ENCODE data around the gene METTL8.
"Not testable (repeated sequence)": the region's sequence is repeated elsewhere in the genome, so short reads cannot be mapped to it uniquely, and the experiment has no call there.

Gene METTL8

GRCh38 chr2:171345971-171346722 is 87.6 kb downstream of the METTL8 start:
- no peak for DNase-seq (ENCODE audit: low spot score)

GRCh38 chr2:171344182-171344581 is 89.6 kb downstream of the METTL8 start:
- DNase-seq (ENCODE audit: low spot score): no peak

DNA sequence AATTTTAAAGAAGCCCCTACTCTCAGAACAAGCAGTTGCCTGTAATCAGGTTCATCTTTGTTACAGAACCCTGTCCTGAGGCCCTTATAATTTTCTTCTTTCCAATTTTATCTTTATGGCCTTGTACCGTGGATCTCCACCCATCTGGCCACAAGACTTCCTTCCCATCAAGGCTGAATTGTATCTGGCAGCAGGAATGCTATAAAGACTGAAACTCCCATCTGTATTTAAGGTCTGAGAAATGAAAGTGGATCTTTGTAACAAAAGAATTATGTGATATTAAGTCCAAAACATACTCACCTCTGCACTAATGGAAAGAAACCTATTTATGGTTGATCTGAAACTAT is 91.8 kb downstream of the METTL8 start:
- no peak for DNase-seq (ENCODE audit: low spot score)

- DNase-seq (ENCODE audit: low spot score): no peak
Measured at GRCh38 chr2:171341394-171342066, 92.3 kb downstream of the METTL8 start.

- DNase-seq (ENCODE audit: low spot score): no peak
Measured at GRCh38 chr2:171334946-171335345, 98.8 kb downstream of the METTL8 start.

DNA sequence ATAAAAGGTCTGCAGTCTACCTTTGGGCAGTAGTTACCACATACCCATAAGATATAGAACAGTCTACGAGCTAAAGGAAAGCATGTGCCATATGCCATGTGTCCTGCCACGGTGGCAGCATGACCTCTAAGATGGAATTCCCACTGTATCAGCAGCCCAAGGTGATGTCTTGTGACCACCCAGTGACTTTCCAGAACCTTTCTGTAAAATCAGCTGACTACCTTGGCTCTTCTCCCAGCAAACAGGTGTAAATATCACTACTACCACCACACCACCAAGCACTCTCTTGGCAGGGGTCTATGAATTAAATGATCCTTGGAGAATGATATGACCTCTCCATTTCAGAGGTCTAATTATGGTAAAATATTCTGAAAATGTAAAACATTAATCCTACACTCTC is 99.6 kb downstream of the METTL8 start:
- DNase-seq (ENCODE audit: low spot score): no peak

DNA sequence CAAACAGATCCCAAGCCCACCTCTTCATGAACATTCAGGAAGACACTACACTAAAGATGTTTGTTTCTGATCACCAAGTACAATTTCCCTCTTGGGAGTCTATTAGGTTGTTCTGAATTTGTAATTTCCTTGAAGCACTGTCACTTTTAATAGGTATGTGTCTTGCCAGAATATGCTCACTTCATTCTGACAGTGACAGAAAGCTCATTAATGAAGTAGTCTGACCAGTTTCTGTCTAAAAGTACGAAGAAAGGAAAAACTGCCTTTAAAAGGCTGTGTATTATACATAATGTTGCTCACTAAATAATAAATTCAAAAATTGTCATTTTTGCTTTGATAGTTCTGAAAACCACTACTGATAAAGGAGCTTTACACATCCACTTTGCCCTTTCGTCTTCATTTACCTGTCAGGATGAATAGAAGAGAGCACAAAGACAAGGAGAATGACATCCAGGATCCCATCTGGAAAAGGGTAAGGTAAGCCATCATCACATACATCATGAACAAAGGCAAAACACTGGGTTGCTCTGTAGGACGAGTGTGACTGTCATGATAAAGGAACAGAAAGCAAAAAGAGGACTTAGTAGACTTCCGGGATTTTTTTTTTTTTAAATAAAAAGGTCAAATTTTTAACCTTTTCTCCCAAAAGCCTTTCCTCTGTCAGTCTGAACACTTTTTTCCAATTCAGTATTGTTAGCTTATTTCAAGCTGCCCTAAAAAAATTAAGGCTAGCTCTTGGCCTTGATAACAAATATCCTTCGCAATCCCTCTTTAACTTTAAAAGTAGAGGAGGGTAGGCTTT is 103.4 kb downstream of the METTL8 start:
- DNase-seq (ENCODE audit: low spot score): no peak

DNA sequence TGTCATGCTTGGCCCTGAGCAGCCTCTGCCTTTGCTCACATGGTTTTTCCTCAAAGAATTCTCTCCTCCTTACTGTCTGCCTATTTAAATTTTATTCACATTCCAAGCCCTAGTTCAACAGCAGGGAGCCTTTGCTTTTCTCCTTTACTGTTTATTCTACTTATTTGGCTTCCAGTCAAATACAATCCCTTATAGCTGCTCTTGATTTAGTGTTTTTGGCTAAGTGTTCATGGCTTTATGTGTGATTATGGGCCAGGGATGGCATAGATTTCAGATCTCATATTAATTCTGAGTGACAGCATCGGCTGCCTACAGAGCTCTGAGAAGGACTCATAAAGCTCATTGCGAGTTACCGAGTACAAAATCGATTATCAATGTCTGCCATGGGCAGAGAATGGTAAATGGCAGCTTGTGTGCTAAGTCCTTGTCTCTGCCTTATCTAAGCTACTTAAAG is 106.7 kb downstream of the METTL8 start:
- no peak for DNase-seq (ENCODE audit: low spot score)

DNA sequence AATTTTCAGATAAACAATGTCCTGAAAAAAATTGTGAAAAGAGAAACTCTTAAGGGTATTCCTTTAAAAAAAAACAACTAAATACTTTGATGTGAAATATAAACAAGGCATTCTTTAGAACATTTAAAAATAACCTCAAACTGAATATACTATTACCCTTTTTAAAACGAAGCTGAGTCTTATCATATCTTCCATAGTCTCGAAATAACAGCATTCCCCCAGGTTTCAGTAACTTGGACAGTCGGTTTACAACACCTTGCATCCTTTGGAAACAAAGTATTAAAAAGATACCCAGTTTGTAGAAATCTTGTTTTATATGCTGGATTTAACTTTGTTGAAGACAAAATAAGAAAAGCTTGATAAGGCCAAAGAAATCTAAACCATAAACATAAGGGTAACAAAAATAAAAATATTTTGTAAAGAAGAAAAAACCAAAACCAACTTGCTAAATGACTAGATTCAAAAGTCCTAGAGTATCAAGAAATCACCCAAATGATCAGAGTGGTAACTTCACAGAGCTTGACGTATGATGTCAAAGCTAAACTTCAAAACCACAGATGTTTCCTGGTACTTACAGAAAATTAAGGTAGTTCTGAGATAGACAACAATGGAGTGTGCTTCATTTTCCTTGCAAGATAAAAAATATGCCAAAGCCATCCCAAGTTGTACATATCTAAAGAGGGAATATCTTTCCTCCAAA is 107.8 kb downstream of the METTL8 start:
- DNase-seq (ENCODE audit: low spot score): no peak

- no peak for DNase-seq (ENCODE audit: low spot score)
Measured at GRCh38 chr2:171323971-171324528, 109.7 kb downstream of the METTL8 start.

DNA sequence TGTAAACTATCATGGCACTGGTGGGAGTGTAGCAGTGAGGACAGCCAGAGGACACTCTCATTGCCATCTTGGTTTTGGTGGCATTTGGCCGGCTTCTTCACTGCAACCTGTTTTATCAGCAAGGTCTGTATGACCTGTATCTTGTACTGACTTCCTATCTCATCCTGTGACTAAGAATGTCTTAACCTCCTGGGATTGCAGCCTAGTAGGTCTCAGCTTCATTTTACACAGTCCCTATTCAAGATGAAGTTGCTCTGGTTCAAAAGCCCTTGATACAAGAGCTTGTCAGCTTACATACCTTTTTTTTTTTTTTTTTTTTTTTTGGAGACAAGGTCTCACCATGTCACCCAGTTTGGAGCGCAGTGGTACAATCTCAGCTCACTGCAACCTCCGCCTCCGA is 110.9 kb downstream of the METTL8 start:
- no peak for DNase-seq (ENCODE audit: low spot score)

GRCh38 chr2:171320731-171321130 is 113.1 kb downstream of the METTL8 start:
- no peak for DNase-seq (ENCODE audit: low spot score)

DNA sequence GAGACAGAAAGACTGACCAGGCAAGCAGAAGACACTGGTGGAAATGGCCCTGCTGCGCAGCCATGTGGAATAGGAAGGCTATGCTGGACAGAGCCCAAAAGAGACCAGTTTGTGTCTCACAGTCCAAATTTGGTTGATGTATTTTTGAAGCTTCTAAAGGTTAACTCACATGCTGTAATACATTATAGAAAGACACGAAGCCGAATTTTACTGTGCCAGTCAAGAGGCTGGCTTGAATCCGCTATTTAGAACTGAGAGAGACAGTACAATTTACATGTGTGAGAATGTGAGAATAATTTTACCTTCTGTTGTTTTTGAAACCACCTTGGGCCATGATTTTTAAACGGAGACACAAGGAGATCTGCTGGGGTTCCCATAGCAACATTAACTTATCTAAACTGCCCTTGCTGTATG is 113.6 kb downstream of the METTL8 start:
- no peak for DNase-seq (ENCODE audit: low spot score)

DNA sequence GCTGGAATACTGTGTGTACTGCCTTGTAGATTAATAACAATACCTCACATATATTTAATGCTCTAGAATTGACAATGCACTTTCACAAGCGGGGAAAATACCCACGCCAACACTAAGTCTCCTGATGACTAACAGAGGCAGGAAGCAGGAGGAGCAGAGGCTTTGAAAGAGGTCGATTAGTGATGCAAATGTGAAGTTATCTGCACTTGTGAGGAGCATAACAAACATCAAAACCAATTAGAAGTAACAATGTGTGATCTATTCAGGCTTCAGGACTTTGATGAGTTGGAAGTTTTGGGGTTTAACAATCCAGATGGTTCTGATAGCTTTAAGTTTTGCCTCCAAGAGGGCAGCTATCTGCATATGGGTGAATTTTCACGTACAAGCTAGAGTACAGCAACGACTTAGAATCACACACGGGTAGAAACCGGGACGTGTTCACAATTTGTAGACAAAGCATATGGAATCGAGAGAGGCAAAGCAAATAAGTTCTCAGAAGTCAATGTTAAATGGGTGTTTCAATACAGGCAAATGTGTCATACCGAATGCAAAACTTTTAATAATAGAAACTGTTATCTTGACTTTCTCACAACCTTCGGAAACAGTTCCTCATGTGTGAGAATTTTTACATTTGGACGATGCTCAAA is 114.5 kb downstream of the METTL8 start:
- DNase-seq (ENCODE audit: low spot score): no peak

- DNase-seq (ENCODE audit: low spot score): no peak
Measured at GRCh38 chr2:171318463-171318934, 115.3 kb downstream of the METTL8 start.

DNA sequence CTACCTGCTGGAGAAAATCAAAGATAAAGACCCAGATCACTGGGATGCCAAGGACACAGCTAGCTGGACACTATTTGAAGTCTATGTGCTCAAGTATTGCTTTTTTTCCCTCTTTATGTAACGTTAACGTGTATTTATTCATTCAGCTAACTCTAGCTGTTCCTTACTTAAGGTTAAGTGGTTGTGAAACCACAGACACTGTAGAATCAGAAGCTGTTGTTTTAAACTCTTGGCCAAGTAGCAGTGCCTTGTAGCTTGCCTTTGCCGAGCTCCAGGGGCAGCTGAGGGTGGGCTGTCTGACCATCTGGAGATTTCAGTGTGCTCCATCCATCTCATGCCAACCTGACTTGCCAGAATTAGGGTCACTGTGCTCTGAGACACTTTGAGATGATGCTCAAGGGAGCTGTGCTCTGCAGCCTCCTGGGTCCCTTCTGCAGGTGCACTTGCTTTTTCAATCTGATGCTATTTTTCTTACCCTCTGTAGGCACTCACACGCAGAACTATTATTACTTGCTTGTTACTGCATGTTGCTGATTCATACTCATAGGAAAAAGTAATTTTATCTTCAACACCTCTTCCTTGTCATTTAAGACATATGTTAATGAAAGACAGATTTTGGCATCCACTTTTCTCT is 116.2 kb downstream of the METTL8 start:
- DNase-seq (ENCODE audit: low spot score): no peak

GRCh38 chr2:171316755-171317337 is 116.9 kb downstream of the METTL8 start:
- no peak for DNase-seq (ENCODE audit: low spot score)

GRCh38 chr2:171316220-171316619 is 117.6 kb downstream of the METTL8 start:
- DNase-seq (ENCODE audit: low spot score): no peak

DNA sequence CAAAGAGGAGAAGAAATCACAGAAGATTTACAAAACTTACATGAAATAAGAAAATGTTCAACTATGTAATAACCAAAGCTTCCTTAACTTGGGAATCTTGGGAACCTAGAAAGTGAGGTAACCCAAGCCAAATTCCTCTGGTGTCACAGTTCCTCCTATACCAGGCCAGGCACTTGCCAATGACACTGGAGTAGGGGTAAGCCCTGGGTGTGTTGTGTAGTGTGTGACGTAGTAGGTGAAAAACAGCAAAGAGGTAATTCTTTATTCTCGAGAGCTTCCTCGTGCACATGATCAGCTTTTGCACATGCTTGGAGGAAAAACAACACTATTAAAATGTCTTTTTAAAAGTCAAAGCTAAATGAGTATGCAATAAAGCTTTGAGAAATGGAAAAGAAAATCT is 118.0 kb downstream of the METTL8 start:
- DNase-seq (ENCODE audit: low spot score): no peak

DNA sequence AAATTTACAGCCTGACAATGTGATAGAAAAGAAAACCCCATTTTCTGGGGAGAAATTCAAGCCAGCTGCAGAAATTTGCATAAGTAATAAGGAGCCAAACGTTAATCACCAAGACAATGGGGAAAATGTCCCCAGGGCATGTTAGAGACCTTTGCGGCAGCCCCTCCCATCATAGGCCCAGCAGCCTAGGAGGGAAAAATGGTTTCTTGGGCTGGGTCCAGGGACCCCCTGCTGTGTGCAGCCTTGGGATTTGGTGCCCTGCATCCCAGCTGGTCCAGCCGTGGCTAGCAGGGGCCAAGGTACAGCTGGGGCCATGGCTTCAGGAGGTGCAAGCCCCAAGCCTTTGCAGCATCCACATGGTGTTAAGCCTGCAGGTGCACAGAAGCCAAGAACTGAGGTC is 121.6 kb downstream of the METTL8 start:
- not testable (repeated sequence) for DNase-seq (ENCODE audit: low spot score)
